ENCODE measurements around the gene GCNT4.
A peak's percentile ranks its signal among the peaks of the same experiment; 100 is the strongest.

The GCNT4 gene

DNA sequence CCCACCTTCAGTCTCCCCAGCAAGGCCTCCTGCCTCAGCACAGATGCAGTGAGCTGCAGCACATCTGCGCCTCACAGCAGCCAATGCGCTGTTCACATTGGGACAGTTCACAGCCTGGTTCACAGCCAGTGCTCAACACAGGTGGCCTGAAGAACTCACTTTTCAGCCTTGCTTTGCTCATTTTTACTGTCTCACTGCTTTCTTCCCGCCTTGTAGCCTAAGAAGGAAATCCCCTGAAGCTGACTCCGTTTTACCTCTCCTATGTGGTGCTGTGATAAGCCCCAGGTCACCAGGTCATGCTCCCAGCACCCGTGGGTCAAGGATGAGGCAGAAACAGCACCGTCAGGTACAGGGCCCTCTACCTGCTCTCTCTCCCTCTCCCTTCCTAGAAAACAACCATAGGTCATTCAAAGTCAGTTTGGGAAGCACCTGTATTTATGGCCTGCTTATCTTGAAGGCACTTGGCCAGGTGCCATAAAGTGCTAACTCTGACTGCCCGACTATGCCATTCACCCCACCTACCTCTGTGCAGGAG is 1.1 kb downstream of the GCNT4 start:
- no peak for DNase-seq (ENCODE audit: low read depth)

DNA sequence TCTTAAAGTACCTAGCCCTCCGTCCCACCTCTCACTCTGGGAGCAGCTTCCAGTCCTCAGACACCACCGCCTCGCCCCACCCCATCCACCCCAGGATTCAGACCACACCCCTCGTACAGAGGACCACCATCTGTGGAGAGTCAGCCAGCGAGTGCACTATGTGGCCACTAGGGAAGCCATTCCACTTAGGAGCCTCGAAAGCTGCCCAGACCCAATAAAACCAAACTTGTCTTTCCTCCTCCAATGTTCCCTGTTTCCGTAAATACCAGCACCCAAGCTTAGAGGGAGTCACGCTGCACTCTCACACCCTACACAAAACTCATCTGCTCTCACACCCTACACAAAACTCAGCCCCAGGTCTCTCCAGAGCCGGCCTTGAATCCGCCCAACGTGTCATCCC is 1.9 kb downstream of the GCNT4 start:
- DNase-seq (ENCODE audit: low read depth): no peak

DNA sequence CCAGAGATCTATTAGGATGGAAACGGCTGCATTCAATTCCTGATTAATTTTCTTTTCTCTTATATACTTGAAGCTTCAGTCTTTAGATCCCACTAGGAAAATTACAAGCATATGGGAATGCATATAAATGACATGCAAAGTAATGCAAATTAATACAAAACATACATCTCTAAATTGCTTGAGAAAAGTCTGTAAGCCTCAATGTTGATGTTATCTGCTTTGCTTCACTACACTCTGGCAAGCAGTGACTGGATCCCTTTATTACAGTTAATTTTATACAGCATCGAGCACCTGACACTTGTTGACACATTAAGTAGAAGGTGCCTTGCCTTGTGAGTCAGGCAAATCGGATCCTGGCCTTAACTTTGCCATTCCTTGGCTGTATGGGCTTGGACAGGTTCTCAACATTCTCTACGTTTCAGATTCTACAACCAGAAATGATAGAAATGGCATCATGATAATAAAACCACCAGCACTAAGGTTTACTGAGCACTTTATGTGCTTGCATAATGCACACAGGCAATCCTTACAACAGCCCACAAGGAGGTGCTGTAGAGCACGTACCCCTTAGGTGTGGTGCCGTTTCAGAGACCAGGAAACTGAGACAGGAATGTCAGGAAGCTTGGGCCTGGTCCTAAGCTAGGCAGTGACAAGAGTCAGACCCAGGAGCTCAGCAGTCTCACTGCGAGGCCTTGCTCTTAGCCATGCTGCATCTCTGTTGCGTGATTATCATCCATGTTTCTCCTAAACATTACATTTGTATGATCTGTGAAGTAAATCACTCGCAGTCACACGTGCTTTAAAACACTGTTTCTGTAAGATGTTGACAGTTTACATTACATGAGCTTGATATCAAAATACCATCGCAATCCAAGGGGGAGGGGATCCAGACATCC is 2.7 kb downstream of the GCNT4 start:
- DNase-seq (ENCODE audit: low read depth): peak; percentile 30

DNA sequence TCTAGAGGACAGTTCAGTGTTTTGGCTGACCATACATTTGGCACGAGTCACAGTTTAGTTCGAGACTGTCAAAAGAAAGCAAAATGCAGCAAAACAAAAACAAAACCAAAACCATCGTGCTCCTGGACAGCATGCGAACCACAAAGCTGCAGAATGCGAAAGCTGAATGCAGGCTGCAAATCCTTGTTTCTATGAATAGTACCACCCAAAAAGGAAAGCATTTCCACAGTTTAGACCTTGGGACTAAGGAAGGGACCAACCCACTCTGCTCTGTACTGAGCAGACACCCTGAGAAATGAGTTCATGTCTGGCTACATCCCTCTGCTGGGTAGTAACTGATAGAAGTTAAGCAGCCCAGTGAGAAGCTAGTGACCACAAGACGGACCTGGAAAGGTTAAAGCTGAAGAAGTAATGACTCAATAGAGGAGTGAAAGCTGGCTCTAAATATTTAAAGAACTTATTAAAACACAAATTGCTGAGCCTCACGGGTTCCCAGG is 3.9 kb downstream of the GCNT4 start:
- no peak for DNase-seq (ENCODE audit: low read depth)

DNA sequence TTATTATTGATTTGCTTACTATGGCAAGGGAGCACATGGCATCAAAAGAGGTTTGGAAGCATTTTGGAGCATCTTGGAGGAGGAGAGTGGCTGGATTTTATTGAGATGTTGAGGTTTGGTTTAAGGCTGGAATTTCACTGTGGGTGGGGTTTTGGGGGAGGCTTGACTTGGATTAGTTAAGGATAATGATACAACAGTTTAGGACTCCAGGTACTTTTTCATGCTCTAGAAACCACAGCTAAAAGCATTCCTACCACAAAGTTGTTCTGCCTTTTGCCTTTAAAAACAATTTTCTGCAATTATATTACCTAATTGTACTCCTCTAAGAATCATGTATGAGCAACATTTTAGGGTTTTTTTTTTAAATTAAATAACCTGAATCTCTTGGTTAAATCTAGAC is 5.0 kb downstream of the GCNT4 start:
- no peak for DNase-seq (ENCODE audit: low read depth)

DNA sequence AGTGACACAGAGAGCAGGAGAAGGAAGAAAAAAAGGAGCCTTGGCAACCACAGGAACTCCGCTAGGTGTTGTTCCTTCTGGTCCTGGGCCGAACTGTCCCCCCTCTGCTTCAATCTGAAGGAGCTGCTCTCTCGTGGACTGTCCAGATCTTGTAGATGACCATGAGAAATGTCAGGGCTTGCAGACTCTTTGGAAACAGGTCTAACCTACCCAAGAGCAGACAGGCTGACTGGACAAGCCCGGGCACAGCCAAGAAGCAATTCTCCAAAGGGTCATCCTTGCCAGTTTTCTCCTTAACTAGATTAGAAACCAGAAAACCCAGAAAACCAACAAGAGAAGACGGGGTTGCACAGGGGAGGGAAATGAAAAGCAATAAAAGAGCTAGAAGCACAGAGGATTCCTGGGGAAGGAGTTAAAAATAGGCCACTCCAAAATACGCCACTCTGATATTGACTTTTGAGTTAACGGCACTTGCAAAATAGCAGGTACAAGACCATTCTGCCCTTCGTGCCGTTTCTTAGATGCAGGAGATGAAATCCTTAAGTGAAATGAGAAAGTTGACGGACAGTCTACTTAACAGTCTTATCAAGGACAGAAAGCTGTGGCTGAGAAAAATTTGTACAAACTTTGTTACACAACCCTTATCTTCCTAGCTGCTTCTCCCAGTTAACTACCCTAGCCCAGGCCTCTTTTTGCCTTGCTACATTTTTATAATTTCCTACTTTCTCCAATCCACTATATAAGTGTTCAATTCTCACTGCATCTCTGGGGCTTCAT is 5.8 kb downstream of the GCNT4 start:
- no peak for DNase-seq (ENCODE audit: low read depth)

DNA sequence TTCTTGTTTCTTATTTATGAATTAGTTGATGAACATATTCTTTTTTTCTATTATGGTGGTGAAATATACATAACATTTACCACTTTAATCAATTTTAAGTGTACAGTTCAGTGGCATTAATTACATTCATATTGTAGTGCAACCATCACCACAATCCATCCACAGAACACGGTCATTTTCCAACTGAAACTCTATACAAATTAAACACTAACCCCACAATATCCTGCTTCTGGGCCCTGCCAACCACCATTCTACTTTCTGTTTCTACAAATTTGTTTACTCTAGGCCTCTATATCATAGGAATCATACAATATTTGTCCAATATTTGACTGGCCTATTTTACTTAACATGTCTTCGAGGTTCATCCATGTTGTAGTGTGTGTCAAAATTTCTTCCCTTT is 7.3 kb downstream of the GCNT4 start:
- DNase-seq (ENCODE audit: low read depth): no peak

GRCh38 chr5:75044406-75044805 is 8.0 kb downstream of the GCNT4 start:
- DNase-seq (ENCODE audit: low read depth): no peak

GRCh38 chr5:75043633-75044264 is 8.6 kb downstream of the GCNT4 start:
- DNase-seq (ENCODE audit: low read depth): no peak

GRCh38 chr5:75042522-75042921 is 9.8 kb downstream of the GCNT4 start:
- DNase-seq (ENCODE audit: low read depth): no peak

DNA sequence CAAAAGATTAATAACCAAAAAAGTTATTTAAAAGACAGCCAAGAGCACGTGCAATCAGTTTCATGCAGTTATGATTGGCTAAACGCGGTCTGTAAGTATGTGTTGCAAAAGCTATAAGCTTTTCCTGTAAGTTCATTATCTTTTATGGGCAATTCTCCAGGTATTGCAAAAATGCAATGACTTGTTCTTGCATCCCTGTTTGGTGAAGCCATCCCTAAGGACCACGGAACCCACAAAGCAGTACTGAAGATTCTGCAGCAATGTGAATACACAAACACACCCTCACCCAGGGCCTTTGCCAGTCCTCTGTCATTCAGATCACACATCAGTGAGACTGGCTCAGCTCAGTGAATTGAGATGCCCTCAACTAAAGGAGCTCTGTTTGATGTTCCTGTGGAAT is 11.4 kb downstream of the GCNT4 start:
- DNase-seq (ENCODE audit: low read depth): no peak

DNA sequence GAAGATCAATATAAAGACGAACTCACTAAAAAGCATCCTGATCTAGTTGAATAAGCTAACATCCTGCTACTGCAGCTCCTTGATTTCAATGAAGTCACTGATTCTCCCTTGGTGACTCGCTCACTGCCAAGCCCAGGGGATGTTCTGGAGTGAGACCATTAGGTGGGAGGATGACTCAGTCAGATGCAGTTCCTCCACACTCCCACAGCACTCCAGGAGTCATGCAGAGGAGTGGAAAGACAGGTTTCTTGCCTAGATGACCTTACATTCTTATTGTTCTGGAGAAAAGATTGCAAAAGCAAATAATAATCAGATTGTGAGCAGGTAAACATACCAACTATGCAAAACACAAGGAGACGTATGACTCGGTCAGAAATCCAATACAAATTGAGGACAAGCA is 15.3 kb downstream of the GCNT4 start:
- no peak for DNase-seq (ENCODE audit: low read depth)

DNA sequence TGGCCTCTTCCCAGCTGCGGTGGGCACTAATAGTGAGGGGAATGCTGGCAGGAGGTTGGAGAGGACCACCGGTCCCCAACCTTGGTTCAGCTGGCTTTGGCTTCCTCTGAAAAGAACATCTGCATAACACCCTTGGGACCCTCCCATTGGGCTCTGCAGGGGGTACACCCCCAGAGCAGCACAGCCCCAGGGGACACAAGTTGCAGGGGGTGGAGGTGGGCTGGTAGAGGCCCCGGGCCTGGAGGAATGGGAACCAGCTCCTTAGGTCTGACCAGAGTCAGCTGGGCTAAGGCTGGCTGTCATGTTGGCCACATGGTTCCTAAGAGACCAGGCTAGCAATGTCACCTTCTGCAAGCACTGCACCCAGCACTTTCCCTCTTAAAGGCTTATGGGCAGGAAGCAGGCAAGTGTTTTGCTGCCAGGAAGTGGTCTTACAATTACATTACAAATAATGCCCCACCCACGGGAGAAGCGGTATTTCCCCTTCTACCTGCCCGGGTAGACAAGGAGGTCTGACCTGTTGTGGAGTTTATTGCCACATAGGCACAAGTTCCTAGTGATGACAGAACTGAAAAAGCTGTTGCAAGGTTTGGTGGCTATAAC is 18.1 kb downstream of the GCNT4 start:
- no peak for DNase-seq (ENCODE audit: low read depth)

DNA sequence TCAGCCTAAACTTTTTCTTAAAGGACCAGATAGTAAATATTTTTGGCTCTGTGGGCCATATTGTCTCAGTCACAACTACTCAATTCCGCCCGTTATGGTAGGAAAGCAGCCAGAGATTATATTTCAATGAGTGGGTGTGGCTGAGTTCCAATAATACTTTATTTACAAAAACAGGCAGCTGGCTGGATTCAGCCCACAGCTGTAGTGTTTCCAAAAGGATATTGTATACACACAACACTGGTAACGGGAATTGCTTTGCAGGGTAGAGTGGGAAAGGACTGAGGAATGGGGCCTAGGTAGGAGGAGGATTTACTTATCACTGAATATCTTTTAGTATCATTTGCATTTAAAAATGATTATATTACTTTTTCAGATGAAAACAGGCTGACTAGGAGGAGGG is 21.0 kb downstream of the GCNT4 start:
- DNase-seq (ENCODE audit: low read depth): no peak

- no peak for DNase-seq (ENCODE audit: low read depth)
These were observed 24.3 kb downstream of the GCNT4 start for GRCh38 chr5:75028090-75028489.

DNA sequence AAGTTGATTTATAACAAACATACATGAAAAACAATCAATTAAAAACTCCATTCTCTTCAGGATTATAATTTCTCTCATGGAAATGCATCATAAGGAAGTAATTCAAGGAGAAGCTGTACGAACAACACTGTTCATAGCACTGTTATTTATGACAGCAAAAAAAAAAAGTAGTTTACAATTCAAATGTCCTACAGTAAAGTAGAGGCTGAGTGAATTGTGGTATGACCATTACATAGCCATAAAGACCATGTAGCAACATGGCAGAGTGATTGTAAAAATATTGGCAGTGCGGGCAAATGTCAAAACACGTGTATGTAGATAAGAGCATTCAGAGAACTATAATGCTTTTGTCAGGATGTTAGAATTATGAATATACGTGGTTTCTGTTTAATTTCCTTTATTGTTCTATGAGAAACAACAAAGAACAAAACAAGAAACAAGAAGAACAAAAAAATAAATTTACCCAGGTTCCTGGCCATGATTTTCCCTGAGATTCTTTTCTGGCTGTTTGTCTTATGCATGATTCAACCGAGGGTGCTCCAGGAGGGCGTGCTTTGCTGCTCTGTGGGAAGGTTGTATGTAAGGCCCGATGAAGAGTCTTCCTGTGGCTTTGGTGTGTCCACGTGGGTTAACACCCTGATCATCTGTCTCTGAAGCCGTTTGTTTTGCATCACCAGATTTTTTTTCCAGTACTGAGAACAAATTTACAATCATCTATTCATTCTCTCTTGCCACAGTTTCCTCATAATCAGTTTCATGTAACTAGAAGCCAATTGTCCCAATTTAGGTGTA is 28.8 kb downstream of the GCNT4 start:
- peak; percentile 4 for DNase-seq (ENCODE audit: low read depth)

DNA sequence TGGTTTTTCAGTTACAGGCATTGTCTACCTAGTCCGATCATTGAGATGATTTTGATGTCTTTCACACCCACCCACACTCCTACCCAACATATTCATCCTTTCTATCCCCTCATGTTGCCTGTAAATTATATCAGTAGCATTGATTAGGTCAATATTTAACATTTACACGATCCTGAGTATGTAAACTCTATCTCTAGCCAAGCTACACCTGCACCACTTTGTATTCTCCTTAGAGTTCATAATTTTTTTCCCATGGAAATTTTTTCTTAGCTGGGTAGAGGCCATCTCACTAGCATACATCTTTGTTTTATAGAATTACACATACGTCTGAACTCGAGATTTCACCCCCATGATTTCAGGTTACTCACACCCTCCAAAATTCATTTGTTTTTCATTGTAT is 30.6 kb downstream of the GCNT4 start:
- DNase-seq (ENCODE audit: low read depth): no peak

DNA sequence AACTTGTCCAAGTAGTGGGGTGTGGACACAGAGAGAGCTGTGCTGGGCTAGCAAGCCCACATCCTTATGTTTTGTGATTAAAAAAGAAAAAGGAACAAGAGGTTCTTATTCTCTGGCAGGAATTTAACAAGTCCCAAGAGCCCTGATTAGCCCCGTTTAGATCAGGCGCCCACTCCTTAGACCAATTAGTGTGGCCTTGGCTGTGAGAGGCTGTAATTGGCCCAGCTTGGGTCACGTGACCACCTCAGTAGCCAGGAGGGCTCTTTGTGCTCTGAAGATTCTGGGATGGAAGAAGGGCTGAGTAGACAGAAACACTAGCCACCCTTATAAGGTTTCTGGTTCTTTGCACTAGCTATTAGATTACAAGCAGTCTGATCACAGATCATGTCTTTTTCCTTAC is 31.1 kb downstream of the GCNT4 start:
- DNase-seq (ENCODE audit: low read depth): no peak

DNA sequence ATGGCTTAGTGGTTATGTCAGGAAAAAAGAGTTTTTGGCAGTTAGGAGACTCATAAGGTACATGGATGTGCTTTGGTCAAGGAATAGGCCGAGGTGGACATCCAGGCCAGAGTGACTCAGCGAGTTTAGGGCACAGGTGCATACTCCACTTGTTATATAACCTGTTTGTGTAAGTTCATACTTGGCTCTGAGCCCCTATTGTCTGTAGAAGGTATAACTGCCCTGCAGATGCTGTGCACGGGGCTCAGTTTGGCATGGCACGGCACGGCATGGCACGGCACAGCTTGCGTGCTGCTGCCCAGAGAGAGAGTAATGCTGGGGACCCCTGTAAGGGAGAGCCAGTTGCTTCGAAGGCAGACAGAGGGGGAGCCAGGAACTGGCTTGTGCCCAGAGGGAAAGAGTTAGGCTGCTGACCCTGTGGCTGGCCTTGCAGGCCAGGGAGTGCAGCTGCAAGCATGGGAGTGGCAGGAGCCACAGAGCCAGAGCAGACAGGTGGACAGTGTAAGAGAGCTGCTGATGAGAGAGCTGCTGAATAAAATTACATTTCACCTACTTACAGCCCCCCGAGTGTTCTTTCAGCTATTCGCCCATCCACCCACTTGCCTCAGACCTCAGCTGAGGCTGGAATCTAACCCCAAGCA is 32.2 kb downstream of the GCNT4 start:
- DNase-seq (ENCODE audit: low read depth): no peak

DNA sequence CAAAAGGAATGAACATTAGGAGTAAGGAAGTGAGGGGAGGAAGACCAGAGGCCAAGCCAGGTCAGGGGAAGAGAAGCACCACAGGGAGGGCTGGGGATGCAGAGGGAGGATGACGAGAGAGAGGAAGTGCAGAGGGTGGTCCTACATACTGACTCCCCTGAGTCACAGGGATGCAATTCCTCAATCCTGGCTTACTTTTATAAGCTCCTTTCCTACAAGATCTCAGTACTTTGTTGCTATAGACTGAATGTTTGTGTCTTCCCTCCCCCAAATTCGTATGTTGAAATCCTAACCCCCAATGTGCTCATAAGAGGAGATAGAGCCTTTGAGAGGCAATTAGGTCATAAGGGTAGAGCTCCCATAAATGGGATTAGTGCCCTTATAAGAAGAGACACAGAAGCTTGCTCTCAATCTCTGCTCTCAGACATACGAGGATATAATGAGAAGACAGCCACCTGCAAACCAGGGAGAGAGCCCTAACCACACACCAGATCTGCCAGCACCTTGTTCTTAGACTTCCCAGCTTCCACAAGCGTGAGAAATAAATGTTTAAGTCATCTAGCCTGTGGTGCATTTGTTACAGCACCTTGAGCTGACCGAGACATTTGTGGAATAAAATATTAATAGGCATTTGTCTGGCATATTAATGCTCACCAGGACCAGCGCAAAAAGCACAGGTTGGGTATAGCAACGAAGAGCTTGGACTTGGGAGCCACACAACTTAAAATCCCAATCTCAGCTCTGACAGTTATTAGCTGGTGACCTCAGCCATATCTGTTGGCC is 33.4 kb downstream of the GCNT4 start:
- no peak for DNase-seq (ENCODE audit: low read depth)

All from stimulated activated CD8-positive, alpha-beta memory T cell treated with anti-CD3 and anti-CD28 coated beads, Interleukin-4, amount 100 ng/mL, for 24 hours (primary cell).